Measurements from ENCODE around the gene GFI1.

The GFI1 gene

GRCh38 chr1:92487078-92487605, 417 bp upstream of the GFI1 start:
- DNase-seq (ENCODE audit: low read depth) = no peak

GRCh38 chr1:92485381-92486250, 1.1 kb downstream of the GFI1 start:
- DNase-seq (ENCODE audit: low read depth) = no peak

GRCh38 chr1:92484472-92485380, 2.0 kb downstream of the GFI1 start:
- no peak for DNase-seq (ENCODE audit: low read depth)

GRCh38 chr1:92483610-92484471, 2.9 kb downstream of the GFI1 start:
- no peak for DNase-seq (ENCODE audit: low read depth)

- no peak for DNase-seq (ENCODE audit: low read depth)
Measured at GRCh38 chr1:92482665-92483609, 3.8 kb downstream of the GFI1 start.

- no peak for DNase-seq (ENCODE audit: low read depth)
Measured at GRCh38 chr1:92481971-92482664, 4.6 kb downstream of the GFI1 start.

GRCh38 chr1:92481599-92481925, 5.2 kb downstream of the GFI1 start:
- no peak for DNase-seq (ENCODE audit: low read depth)

- DNase-seq (ENCODE audit: low read depth) = no peak
Measured at GRCh38 chr1:92480813-92481598, 5.7 kb downstream of the GFI1 start.

- no peak for DNase-seq (ENCODE audit: low read depth)
Measured at GRCh38 chr1:92480200-92480812, 6.4 kb downstream of the GFI1 start.

GRCh38 chr1:92479587-92479986, 7.1 kb downstream of the GFI1 start:
- no peak for DNase-seq (ENCODE audit: low read depth)

GRCh38 chr1:92478393-92478792, 8.3 kb downstream of the GFI1 start:
- DNase-seq (ENCODE audit: low read depth) = no peak

GRCh38 chr1:92476071-92476631, 10.6 kb downstream of the GFI1 start:
- no peak for DNase-seq (ENCODE audit: low read depth)

GRCh38 chr1:92475029-92475428, 11.7 kb downstream of the GFI1 start:
- DNase-seq (ENCODE audit: low read depth) = no peak

- no peak for DNase-seq (ENCODE audit: low read depth)
Measured at GRCh38 chr1:92473781-92474495, 12.8 kb downstream of the GFI1 start.

GRCh38 chr1:92470216-92470615, 16.5 kb downstream of the GFI1 start:
- DNase-seq (ENCODE audit: low read depth) = no peak

- DNase-seq (ENCODE audit: low read depth) = no peak
Measured at GRCh38 chr1:92466683-92467352, 19.9 kb downstream of the GFI1 start.

GRCh38 chr1:92465256-92465647, 21.5 kb downstream of the GFI1 start:
- DNase-seq (ENCODE audit: low read depth) = no peak
